Measurements from ENCODE around the gene HIF1A.

DNA sequence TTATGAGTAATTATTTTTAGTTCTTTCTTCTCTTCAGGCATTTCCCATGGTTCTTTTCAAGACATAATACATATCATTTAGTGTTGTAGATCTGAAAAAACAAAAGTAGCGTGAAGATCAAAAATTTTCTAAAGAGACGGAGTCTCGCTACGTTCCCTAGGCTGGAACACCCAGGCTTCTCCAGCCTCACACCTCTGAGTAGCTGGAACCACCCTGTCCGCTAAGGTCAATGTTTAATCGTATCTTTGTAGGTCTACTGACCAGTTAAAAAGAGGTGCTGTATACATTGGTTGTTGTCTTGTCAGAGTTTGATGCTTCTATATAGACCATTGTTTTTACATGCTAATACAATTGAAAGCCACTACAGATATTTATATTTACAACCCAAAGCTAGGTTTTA lies 1.3 kb upstream of the HIF1A start:
- TF ChIP-seq RBM39 (IDR thresholded peaks at IDR 0.05; ENCODE audit: low read depth, low read length, poor library complexity, severe bottlenecking) = no peak
- no peak for TF ChIP-seq REST (IDR thresholded peaks at IDR 0.05; ENCODE audit: borderline replicate concordance in 1 of 2, low read depth in 1 of 2, low read length in 2 of 2)
- TF ChIP-seq, protein P1, sequence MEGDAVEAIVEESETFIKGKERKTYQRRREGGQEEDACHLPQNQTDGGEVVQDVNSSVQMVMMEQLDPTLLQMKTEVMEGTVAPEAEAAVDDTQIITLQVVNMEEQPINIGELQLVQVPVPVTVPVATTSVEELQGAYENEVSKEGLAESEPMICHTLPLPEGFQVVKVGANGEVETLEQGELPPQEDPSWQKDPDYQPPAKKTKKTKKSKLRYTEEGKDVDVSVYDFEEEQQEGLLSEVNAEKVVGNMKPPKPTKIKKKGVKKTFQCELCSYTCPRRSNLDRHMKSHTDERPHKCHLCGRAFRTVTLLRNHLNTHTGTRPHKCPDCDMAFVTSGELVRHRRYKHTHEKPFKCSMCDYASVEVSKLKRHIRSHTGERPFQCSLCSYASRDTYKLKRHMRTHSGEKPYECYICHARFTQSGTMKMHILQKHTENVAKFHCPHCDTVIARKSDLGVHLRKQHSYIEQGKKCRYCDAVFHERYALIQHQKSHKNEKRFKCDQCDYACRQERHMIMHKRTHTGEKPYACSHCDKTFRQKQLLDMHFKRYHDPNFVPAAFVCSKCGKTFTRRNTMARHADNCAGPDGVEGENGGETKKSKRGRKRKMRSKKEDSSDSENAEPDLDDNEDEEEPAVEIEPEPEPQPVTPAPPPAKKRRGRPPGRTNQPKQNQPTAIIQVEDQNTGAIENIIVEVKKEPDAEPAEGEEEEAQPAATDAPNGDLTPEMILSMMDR (CRISPR knock-in tag; IDR thresholded peaks at IDR 0.05) = no peak
- no peak for TF ChIP-seq NPAS2 (CRISPR knock-in tag; IDR thresholded peaks at IDR 0.05; ENCODE audit: borderline replicate concordance)

All from HepG2 (cell line).